CD14-positive monocyte (primary cell): ENCODE results near the gene C2. TPM values are rescaled to one million over a fixed set of nuclear protein-coding genes. Genes with fewer than 3 reads are reported as not detected.

Source experiments
- DNase-seq, 3 donors: peaks; one replicate each; pipeline ENCODE4 v3.0.0-alpha.2; 2011 to 2022
- H2AFZ ChIP-seq: 2 replicates; pipeline ENCODE4 v1.6.0; 2012; ENCODE audit warnings: mild to moderate bottlenecking, low read depth, low read length, inconsistent platforms; ENCODE audit not compliant: insufficient read depth, poor library complexity, severe bottlenecking
- H3K27ac ChIP-seq, 2 donors: 1 replicate in 1 of 2; 2 replicates in 1 of 2; pipeline ENCODE4 v1.5.1; 2012 to 2013; ENCODE audit warnings: low read length in 2 of 2, control low read depth in 1 of 2, inconsistent platforms in 1 of 2, low read depth in 1 of 2, mild to moderate bottlenecking in 1 of 2
- H3K27me3 ChIP-seq, 2 donors: one replicate each; pipeline versions ENCODE4 v1.6.0 to v1.6.1; 2011 to 2013; ENCODE audit warnings: low read length in 2 of 2; ENCODE audit not compliant: control insufficient read depth in 2 of 2, insufficient read depth in 2 of 2
- H3K36me3 ChIP-seq, 2 donors: replicated peaks in 1 of 2; 1 replicate in 1 of 2; 2 replicates in 1 of 2; pipeline versions ENCODE4 v1.5.1 to v1.6.1; 2012 to 2013; ENCODE audit warnings: low read length in 2 of 2, control low read depth in 1 of 2, inconsistent platforms in 1 of 2, mild to moderate bottlenecking in 1 of 2; ENCODE audit not compliant: insufficient read depth in 2 of 2, control insufficient read depth in 1 of 2
- H3K4me1 ChIP-seq, 2 donors: 1 replicate in 1 of 2; 2 replicates in 1 of 2; pipeline versions ENCODE4 v1.5.1 to v1.6.1; 2012 to 2013; ENCODE audit warnings: low read length in 2 of 2, control low read depth in 1 of 2, inconsistent platforms in 1 of 2, mild to moderate bottlenecking in 1 of 2, moderate library complexity in 1 of 2; ENCODE audit not compliant: insufficient read depth in 2 of 2, control insufficient read depth in 1 of 2
- H3K4me2 ChIP-seq: replicated peaks from 2 replicates; pipeline ENCODE3; 2012; ENCODE audit warnings: low read length, moderate library complexity, mild to moderate bottlenecking; ENCODE audit not compliant: poor library complexity, severe bottlenecking; ENCODE audit errors: extremely low read depth
- H3K4me3 ChIP-seq, 3 experiments: fragments of 200-600 bp in 1 of 3; sonication (generic) in 1 of 3; replicated peaks in 1 of 3; 1 replicate in 2 of 3; 2 replicates in 1 of 3; pipeline ENCODE4 v1.5.1; 2011 to 2013; ENCODE audit warnings: low read length in 3 of 3, mild to moderate bottlenecking in 3 of 3, control low read depth in 2 of 3, low read depth in 2 of 3, inconsistent platforms in 1 of 3, moderate library complexity in 1 of 3
- H3K79me2 ChIP-seq: 2 replicates; pipeline ENCODE4 v1.6.0; 2012; ENCODE audit warnings: mild to moderate bottlenecking, control low read depth, inconsistent platforms, low read length, moderate library complexity; ENCODE audit not compliant: insufficient read depth
- H3K9ac ChIP-seq: 2 replicates; pipeline ENCODE4 v1.6.0; 2017; ENCODE audit warnings: low read length, mild to moderate bottlenecking; ENCODE audit not compliant: insufficient read depth, poor library complexity, severe bottlenecking
- H3K9me3 ChIP-seq, 2 donors: replicated peaks in 1 of 2; 1 replicate in 1 of 2; 2 replicates in 1 of 2; pipeline versions ENCODE4 v1.5.1 to v1.6.1; 2012 to 2013; ENCODE audit warnings: low read length in 2 of 2, control low read depth in 1 of 2; ENCODE audit not compliant: control insufficient read depth in 1 of 2, insufficient read depth in 1 of 2
- H4K20me1 ChIP-seq: 2 replicates; pipeline ENCODE4 v1.6.0; 2012; ENCODE audit warnings: mild to moderate bottlenecking, low read length, control low read depth, moderate library complexity; ENCODE audit not compliant: insufficient read depth
- H3K27ac Mint-ChIP-seq, 7 donors: one replicate each; pipeline ENCODE4 v1.8.0; 2020; ENCODE audit warnings: mild to moderate bottlenecking in 7 of 7, mixed read lengths in 7 of 7, moderate library complexity in 6 of 7, inconsistent platforms in 2 of 7
- H3K27me3 Mint-ChIP-seq, 3 donors: one replicate each; pipeline ENCODE4 v1.8.0; 2021 to 2022; ENCODE audit warnings: low read depth in 3 of 3, mild to moderate bottlenecking in 3 of 3, mixed read lengths in 3 of 3, moderate library complexity in 3 of 3, inconsistent platforms in 1 of 3
- H3K36me3 Mint-ChIP-seq, 2 donors: one replicate each; pipeline ENCODE4 v1.8.0; 2020; ENCODE audit warnings: mixed read lengths in 2 of 2, inconsistent platforms in 1 of 2, mild to moderate bottlenecking in 1 of 2
- H3K4me1 Mint-ChIP-seq: one replicate; pipeline ENCODE4 v1.8.0; 2020; ENCODE audit warnings: mild to moderate bottlenecking, mixed read lengths
- H3K4me3 Mint-ChIP-seq, 2 donors: one replicate each; pipeline ENCODE4 v1.8.0; 2020; ENCODE audit warnings: mild to moderate bottlenecking in 2 of 2, mixed read lengths in 2 of 2, moderate library complexity in 1 of 2
- H3K9me3 Mint-ChIP-seq, 7 donors: one replicate each; pipeline ENCODE4 v1.8.0; 2020 to 2022; ENCODE audit warnings: mixed read lengths in 7 of 7, mild to moderate bottlenecking in 6 of 7, moderate library complexity in 6 of 7, inconsistent platforms in 2 of 7
- WGBS: methylation state at CpG from one replicate; pipeline ENCODE4 v1.1.5; 2013; ENCODE audit warnings: missing lambda C conversion rate; ENCODE audit not compliant: insufficient coverage; 5-methylcytosine and 5-hydroxymethylcytosine counted together
- intact Hi-C, 2 donors: fragments of 100-400 bp; cut with micrococcal nuclease; formaldehyde crosslinking; loops; one replicate each; pipeline versions ENCODE4 v1.15.0 to v1.15.1; 2023
- polyA plus RNA-seq, 3 donors: library from polyadenylated mRNA; depleted of rRNA in 1 of 3; unstranded in 2 of 3; stranded (reverse) in 1 of 3; fragments of 300-500 nt in 2 of 3; fragments of >200 nt in 1 of 3; fragmentation: Illumina TruSeq in 2 of 3; gene quantifications; 1 replicate in 2 of 3; 2 replicates in 1 of 3; pipeline ENCODE4 v1.2.3, GENCODE V29; 2012 to 2021
- TF ChIP-seq, protein P1 (sequence below): fragments of 200-600 bp; IDR thresholded peaks from one replicate; pipeline ENCODE4 v1.8.0; 2022; ENCODE audit warnings: antibody characterized with exemption, mild to moderate bottlenecking

Gene C2
- polyA plus RNA-seq, 3 donors, result 5.4 to 7.2 (median 6.5) TPM

GRCh38 chr6:31886541-31886991, 41.0 kb upstream of the C2 start:
- WGBS, result over 99% methylated on average over 17 of the region's 18 CpGs
- Histone ChIP-seq H3K9ac (no peak overlapping the region), H3K36me3 (peaks cover 81 to 89% of the 10 kb centered on the region in 2 donors), H3K4me2 (no peak overlapping the region), H3K4me3 (no peak overlapping the region), H4K20me1 (no peaks in the 10 kb centered on the region), H2AFZ (no peak overlapping the region), H3K27ac (no peak overlapping the region), H3K9me3 (no peaks in the 10 kb centered on the region), H3K79me2 (no peaks in the 10 kb centered on the region), H3K4me1 (no peaks in the 10 kb centered on the region), H3K27me3 (no peaks in the 10 kb centered on the region)
- Mint-ChIP-seq H3K4me1 (peaks cover 2% of the 10 kb centered on the region), H3K27me3 (no peaks in the 10 kb centered on the region), H3K4me3 (no peak overlapping the region), H3K36me3 (peaks cover 74 to 90% of the 10 kb centered on the region in 2 donors), H3K9me3 (peaks cover 0 to 1% (median 0%) of the 10 kb centered on the region in 7 donors), H3K27ac (peak overlapping the region in 2 of 7 donors; percentile 4 to 33)
- no peak for DNase-seq
- TF ChIP-seq, protein P1, sequence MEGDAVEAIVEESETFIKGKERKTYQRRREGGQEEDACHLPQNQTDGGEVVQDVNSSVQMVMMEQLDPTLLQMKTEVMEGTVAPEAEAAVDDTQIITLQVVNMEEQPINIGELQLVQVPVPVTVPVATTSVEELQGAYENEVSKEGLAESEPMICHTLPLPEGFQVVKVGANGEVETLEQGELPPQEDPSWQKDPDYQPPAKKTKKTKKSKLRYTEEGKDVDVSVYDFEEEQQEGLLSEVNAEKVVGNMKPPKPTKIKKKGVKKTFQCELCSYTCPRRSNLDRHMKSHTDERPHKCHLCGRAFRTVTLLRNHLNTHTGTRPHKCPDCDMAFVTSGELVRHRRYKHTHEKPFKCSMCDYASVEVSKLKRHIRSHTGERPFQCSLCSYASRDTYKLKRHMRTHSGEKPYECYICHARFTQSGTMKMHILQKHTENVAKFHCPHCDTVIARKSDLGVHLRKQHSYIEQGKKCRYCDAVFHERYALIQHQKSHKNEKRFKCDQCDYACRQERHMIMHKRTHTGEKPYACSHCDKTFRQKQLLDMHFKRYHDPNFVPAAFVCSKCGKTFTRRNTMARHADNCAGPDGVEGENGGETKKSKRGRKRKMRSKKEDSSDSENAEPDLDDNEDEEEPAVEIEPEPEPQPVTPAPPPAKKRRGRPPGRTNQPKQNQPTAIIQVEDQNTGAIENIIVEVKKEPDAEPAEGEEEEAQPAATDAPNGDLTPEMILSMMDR, result no peak
- intact Hi-C loops, result no loop called here

- Histone ChIP-seq H3K9ac (no peak overlapping the region), H3K9me3 (no peaks in the 10 kb centered on the region), H3K4me3 (no peak overlapping the region), H3K4me2 (no peak overlapping the region), H3K4me1 (no peaks in the 10 kb centered on the region), H2AFZ (no peak overlapping the region), H4K20me1 (no peaks in the 10 kb centered on the region), H3K36me3 (peaks cover 80 to 92% of the 10 kb centered on the region in 2 donors), H3K27ac (peak overlapping the region in 1 of 2 donors; percentile 14), H3K27me3 (no peaks in the 10 kb centered on the region), H3K79me2 (no peaks in the 10 kb centered on the region)
- Mint-ChIP-seq H3K9me3 (peaks cover 0 to under 1% (median 0%) of the 10 kb centered on the region in 7 donors), H3K27ac (peak overlapping the region in 1 of 7 donors; percentile 73), H3K4me1 (peaks cover 2% of the 10 kb centered on the region), H3K4me3 (no peak overlapping the region), H3K27me3 (no peaks in the 10 kb centered on the region), H3K36me3 (peaks cover 71 to 90% of the 10 kb centered on the region in 2 donors)
- TF ChIP-seq, protein P1, result no peak
- no peak for DNase-seq
- intact Hi-C loops, result no loop called here
- 97% methylated on average over 10 of the region's 19 CpGs for WGBS
Measured at GRCh38 chr6:31887173-31888007, 40.1 kb upstream of the C2 start.
